ENCODE results near the gene TTF1.

Gene TTF1

GRCh38 chr9:132441404-132441803 lies 34.8 kb upstream of the TTF1 start:
- TF ChIP-seq CTCF (conservative IDR thresholded peaks at IDR 0.05; ENCODE audit: low read length) = no peak
- no peak for DNase-seq (ENCODE audit: low read depth)
- no peak overlapping the region for H3K4me3 ChIP-seq (ENCODE audit: low read length)

- H3K4me3 ChIP-seq (ENCODE audit: low read length) = no peak overlapping the region
- TF ChIP-seq CTCF (conservative IDR thresholded peaks at IDR 0.05; ENCODE audit: low read length) = no peak
- DNase-seq (ENCODE audit: low read depth) = no peak
These were observed 34.1 kb upstream of the TTF1 start for GRCh38 chr9:132440735-132441134.

- H3K4me3 ChIP-seq (ENCODE audit: low read length) = no peak overlapping the region
- no peak for TF ChIP-seq CTCF (conservative IDR thresholded peaks at IDR 0.05; ENCODE audit: low read length)
- DNase-seq (ENCODE audit: low read depth) = no peak
These were observed 32.5 kb upstream of the TTF1 start for GRCh38 chr9:132439153-132439552.

GRCh38 chr9:132434881-132435280 lies 28.2 kb upstream of the TTF1 start:
- H3K4me3 ChIP-seq (ENCODE audit: low read length) = no peak overlapping the region
- TF ChIP-seq CTCF (conservative IDR thresholded peaks at IDR 0.05; ENCODE audit: low read length) = no peak
- no peak for DNase-seq (ENCODE audit: low read depth)

GRCh38 chr9:132430998-132431397 lies 24.4 kb upstream of the TTF1 start:
- TF ChIP-seq CTCF (conservative IDR thresholded peaks at IDR 0.05; ENCODE audit: low read length) = no peak
- DNase-seq (ENCODE audit: low read depth) = no peak
- no peak overlapping the region for H3K4me3 ChIP-seq (ENCODE audit: low read length)

- no peak for DNase-seq (ENCODE audit: low read depth)
- TF ChIP-seq CTCF (conservative IDR thresholded peaks at IDR 0.05; ENCODE audit: low read length) = no peak
These were observed 20.2 kb upstream of the TTF1 start for GRCh38 chr9:132426639-132427414.

GRCh38 chr9:132425675-132426062 lies 19.0 kb upstream of the TTF1 start:
- H3K4me3 ChIP-seq (ENCODE audit: low read length) = no peak overlapping the region
- no peak for TF ChIP-seq CTCF (conservative IDR thresholded peaks at IDR 0.05; ENCODE audit: low read length)
- no peak for DNase-seq (ENCODE audit: low read depth)

More at GRCh38 chr9:132426639-132427414, 20.2 kb upstream of the TTF1 start:
- H3K4me3 ChIP-seq (ENCODE audit: low read length) = no peak overlapping the region
